ENCODE data around the gene CLIP4.

DNA sequence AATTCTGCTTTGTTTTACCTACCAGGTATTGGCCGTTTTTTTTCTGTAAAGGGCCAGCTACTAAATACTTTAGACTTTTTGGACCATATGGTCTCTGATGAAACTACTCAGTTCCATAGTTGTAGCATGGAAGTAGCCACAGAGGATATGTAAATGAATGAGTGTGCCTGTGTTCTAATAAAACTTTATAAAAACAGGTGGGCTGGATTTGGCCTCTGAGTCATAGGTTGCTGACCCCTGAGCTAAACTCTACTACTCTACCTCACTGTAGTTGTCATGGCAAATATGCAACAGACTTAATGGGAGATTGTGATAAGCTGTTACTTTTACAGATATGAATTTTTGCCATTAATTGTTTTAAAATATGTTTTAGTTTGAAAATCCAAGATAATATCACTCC lies 19.7 kb downstream of the CLIP4 start:
- TF ChIP-seq, protein P1, sequence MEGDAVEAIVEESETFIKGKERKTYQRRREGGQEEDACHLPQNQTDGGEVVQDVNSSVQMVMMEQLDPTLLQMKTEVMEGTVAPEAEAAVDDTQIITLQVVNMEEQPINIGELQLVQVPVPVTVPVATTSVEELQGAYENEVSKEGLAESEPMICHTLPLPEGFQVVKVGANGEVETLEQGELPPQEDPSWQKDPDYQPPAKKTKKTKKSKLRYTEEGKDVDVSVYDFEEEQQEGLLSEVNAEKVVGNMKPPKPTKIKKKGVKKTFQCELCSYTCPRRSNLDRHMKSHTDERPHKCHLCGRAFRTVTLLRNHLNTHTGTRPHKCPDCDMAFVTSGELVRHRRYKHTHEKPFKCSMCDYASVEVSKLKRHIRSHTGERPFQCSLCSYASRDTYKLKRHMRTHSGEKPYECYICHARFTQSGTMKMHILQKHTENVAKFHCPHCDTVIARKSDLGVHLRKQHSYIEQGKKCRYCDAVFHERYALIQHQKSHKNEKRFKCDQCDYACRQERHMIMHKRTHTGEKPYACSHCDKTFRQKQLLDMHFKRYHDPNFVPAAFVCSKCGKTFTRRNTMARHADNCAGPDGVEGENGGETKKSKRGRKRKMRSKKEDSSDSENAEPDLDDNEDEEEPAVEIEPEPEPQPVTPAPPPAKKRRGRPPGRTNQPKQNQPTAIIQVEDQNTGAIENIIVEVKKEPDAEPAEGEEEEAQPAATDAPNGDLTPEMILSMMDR (IDR thresholded peaks at IDR 0.05 in 8 of 11, conservative IDR thresholded peaks at IDR 0.05 in 3 of 11), result no peak
- no peak for TF ChIP-seq POLR2A (IDR thresholded peaks at IDR 0.05)
